HuH-7 (cell line): ENCODE measurements around the gene AIM2.

ENCODE experiments used
- DNase-seq: peaks from one replicate; pipeline ENCODE4 v3.0.0; 2011; ENCODE audit warnings: low spot score

Gene AIM2

DNA sequence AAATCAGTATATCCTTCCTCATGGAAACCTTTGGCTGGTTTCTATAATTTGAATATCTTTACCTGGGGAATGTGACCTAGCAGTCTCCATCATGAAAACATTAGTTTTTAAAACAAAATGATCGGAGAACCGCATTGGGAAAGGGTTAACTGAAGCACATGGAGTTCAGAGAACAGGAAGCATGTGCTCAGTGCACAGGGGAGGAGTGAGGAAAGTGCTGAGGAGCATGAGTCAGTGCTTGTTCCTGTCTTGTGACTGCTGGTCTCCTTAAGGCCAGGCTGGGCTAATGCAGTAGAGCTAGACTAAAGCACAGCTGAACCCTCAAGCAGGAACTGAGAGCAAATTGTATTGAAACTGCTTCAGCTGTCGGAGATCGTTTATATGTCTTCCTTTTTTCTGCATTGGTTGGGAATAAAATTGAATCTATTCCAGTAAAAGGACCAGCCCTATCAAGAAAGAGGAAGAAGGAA is 61.1 kb downstream of the AIM2 start:
- DNase-seq, result no peak

GRCh38 chr1:159014851-159015250 is 61.7 kb downstream of the AIM2 start:
- DNase-seq, result no peak

- no peak for DNase-seq
Observed at GRCh38 chr1:159014003-159014571, 62.5 kb downstream of the AIM2 start.

GRCh38 chr1:159012495-159012894 is 64.1 kb downstream of the AIM2 start:
- DNase-seq, result no peak
